GM23338 (cell line): ENCODE measurements around the gene PHYHD1. TPM values are rescaled to one million over a fixed set of nuclear protein-coding genes. Genes with fewer than 3 reads are reported as not detected.
A peak's percentile ranks its signal among the peaks of the same experiment; 100 is the strongest.

Source experiments
- ATAC-seq: fragments of 200-7000 bp; cut with Tn5 transposase; 3 replicates; pipeline ENCODE4 v1.9.1; 2020
- DNase-seq: peaks from one replicate; pipeline ENCODE4 v3.0.0-alpha.2; 2015; ENCODE audit warnings: low spot score
- H2AFZ ChIP-seq: fragments of 200-600 bp; sonication (generic); 2 replicates; pipeline ENCODE4 v1.8.0; 2016; ENCODE audit warnings: antibody characterized with exemption, mild to moderate bottlenecking, moderate library complexity
- H3F3A ChIP-seq: fragments of 200-600 bp; sonication (generic); replicated peaks from 2 replicates; pipeline ENCODE4 v1.8.0; 2017; ENCODE audit warnings: antibody characterized with exemption, mixed run types, low read depth
- H3K27ac ChIP-seq: fragments of 200-600 bp; sonication (generic); 2 replicates; pipeline ENCODE4 v1.6.1; 2016; ENCODE audit warnings: low read depth
- H3K27me3 ChIP-seq: fragments of 200-600 bp; sonication (generic); 2 replicates; pipeline ENCODE4 v1.8.0; 2016; ENCODE audit warnings: mild to moderate bottlenecking, mixed run types, moderate library complexity; ENCODE audit not compliant: insufficient read depth
- H3K36me3 ChIP-seq: fragments of 200-600 bp; sonication (generic); 2 replicates; pipeline ENCODE4 v1.8.0; 2016; ENCODE audit warnings: mild to moderate bottlenecking; ENCODE audit not compliant: insufficient read depth
- H3K4me1 ChIP-seq: fragments of 200-600 bp; sonication (generic); 2 replicates; pipeline ENCODE4 v1.8.0; 2016; ENCODE audit warnings: mild to moderate bottlenecking, moderate library complexity; ENCODE audit not compliant: insufficient read depth
- H3K4me2 ChIP-seq: fragments of 200-600 bp; sonication (generic); 2 replicates; pipeline ENCODE4 v1.7.1; 2017; ENCODE audit warnings: mixed run types
- H3K4me3 ChIP-seq: fragments of 200-600 bp; sonication (generic); 2 replicates; pipeline ENCODE4 v1.6.1; 2016; ENCODE audit warnings: mixed run types
- H3K79me2 ChIP-seq: fragments of 200-600 bp; sonication (generic); replicated peaks from 2 replicates; pipeline ENCODE4 v1.8.0; 2017; ENCODE audit warnings: mild to moderate bottlenecking; ENCODE audit not compliant: insufficient read depth
- H3K9me2 ChIP-seq: fragments of 200-600 bp; sonication (generic); 2 replicates; pipeline ENCODE4 v1.8.0; 2017; ENCODE audit not compliant: insufficient read depth
- H4K20me1 ChIP-seq: fragments of 200-600 bp; sonication (generic); replicated peaks from 2 replicates; pipeline ENCODE4 v1.8.0; 2017; ENCODE audit warnings: mild to moderate bottlenecking; ENCODE audit not compliant: insufficient read depth
- H3K27ac Mint-ChIP-seq: 2 replicates; pipeline ENCODE4 v1.8.0; 2020; ENCODE audit warnings: inconsistent platforms, mild to moderate bottlenecking, moderate library complexity, mixed read lengths
- H3K27me3 Mint-ChIP-seq: 3 replicates; pipeline ENCODE4 v1.8.0; 2022; ENCODE audit warnings: low read depth, mild to moderate bottlenecking, moderate library complexity, mixed read lengths, inconsistent platforms; ENCODE audit not compliant: insufficient read depth, poor library complexity
- H3K36me3 Mint-ChIP-seq: 3 replicates; pipeline ENCODE4 v1.8.0; 2021; ENCODE audit warnings: low read depth, mild to moderate bottlenecking, inconsistent platforms, moderate library complexity, mixed read lengths
- H3K4me1 Mint-ChIP-seq: 3 replicates; pipeline ENCODE4 v1.8.0; 2020; ENCODE audit warnings: mild to moderate bottlenecking, inconsistent platforms, mixed read lengths
- H3K4me3 Mint-ChIP-seq: 3 replicates; pipeline ENCODE4 v1.8.0; 2021; ENCODE audit warnings: moderate library complexity, mild to moderate bottlenecking, inconsistent platforms, mixed read lengths
- H3K9me3 Mint-ChIP-seq: 3 replicates; pipeline ENCODE4 v1.8.0; 2020; ENCODE audit warnings: moderate library complexity, mild to moderate bottlenecking, inconsistent platforms, mixed read lengths
- CREB1 ChIP-seq: fragments of 250-450 bp; sonication (Bioruptor Pico); IDR thresholded peaks from 2 replicates; pipeline ENCODE4 v1.5.0; 2020; ENCODE audit warnings: low read depth, mild to moderate bottlenecking, moderate library complexity
- EZH2phosphoT487 ChIP-seq: fragments of 200-600 bp; sonication (generic); IDR thresholded peaks from one replicate; pipeline ENCODE4 v1.8.1; 2018; ENCODE audit warnings: antibody characterized with exemption; ENCODE audit not compliant: unreplicated experiment
- JUNB ChIP-seq: IDR thresholded peaks from one replicate; pipeline ENCODE4 v1.6.1; 2016; ENCODE audit warnings: antibody characterized with exemption; ENCODE audit not compliant: unreplicated experiment
- NANOG ChIP-seq: IDR thresholded peaks from 2 replicates; pipeline ENCODE4 v1.6.1; 2016; ENCODE audit warnings: antibody characterized with exemption, borderline replicate concordance
- POLR2AphosphoS5 ChIP-seq: IDR thresholded peaks from 2 replicates; pipeline ENCODE4 v1.6.1; 2016; ENCODE audit warnings: antibody characterized with exemption, low read depth
- STAT1 ChIP-seq: IDR thresholded peaks from one replicate; pipeline ENCODE4 v1.6.1; 2016; ENCODE audit warnings: antibody characterized with exemption; ENCODE audit not compliant: unreplicated experiment
- ZNF114 ChIP-seq: fragments of 250-450 bp; sonication (Bioruptor Pico); IDR thresholded peaks from 2 replicates; pipeline ENCODE4 v1.5.0; 2020; ENCODE audit warnings: mild to moderate bottlenecking, moderate library complexity
- ZNF331 ChIP-seq: fragments of 250-450 bp; sonication (Bioruptor Pico); IDR thresholded peaks from 2 replicates; pipeline ENCODE4 v1.5.0; 2020; ENCODE audit warnings: low read depth, mild to moderate bottlenecking, moderate library complexity
- ZNF462 ChIP-seq: fragments of 250-450 bp; sonication (Bioruptor Pico); IDR thresholded peaks from 2 replicates; pipeline ENCODE4 v1.5.0; 2020; ENCODE audit warnings: mild to moderate bottlenecking, moderate library complexity
- polyA plus RNA-seq: library from polyadenylated mRNA; unstranded; fragments of >200 nt; fragmentation: Nextera tagmentation; extraction: Ambion mirVana; gene quantifications from 2 replicates; pipeline ENCODE4 v1.2.1, GENCODE V29; 2016
- total RNA-seq: library from RNA; depleted of rRNA; stranded (reverse); fragments of >200 nt; shearing (Covaris generic); gene quantifications from 2 replicates; pipeline ENCODE4 v1.2.3, GENCODE V29; 2014

Gene PHYHD1
- total and polyA plus RNA-seq, 2 experiments from 2014 or later = 10.4 to 16.8 TPM

- Mint-ChIP-seq H3K27me3 (peaks cover 30% of the 10 kb centered on the region), H3K4me1 (peaks cover 64% of the 10 kb centered on the region), H3K36me3 (peaks cover 62% of the 10 kb centered on the region), H3K9me3 (no peaks in the 10 kb centered on the region), H3K27ac (peak overlapping the region; percentile 93), H3K4me3 (peak overlapping the region; percentile 37; the same call in 1 of the 3 replicates)
- peaks cover 94% of the 10 kb centered on the region for H3K79me2 ChIP-seq
- peaks cover 12% of the 10 kb centered on the region for H4K20me1 ChIP-seq
- H3K4me1 ChIP-seq = peaks cover 23% of the 10 kb centered on the region
- no peak overlapping the region for H3K4me3 ChIP-seq
- H3F3A ChIP-seq = peaks cover 36% of the 10 kb centered on the region
- H3K9me2 ChIP-seq = no peaks in the 10 kb centered on the region
- ATAC-seq = no peak
- no peaks in the 10 kb centered on the region; the same call in 1 of the 2 replicates for H3K36me3 ChIP-seq
- DNase-seq = no peak
- no peak overlapping the region for H2AFZ ChIP-seq
- TF ChIP-seq ZNF462 (CRISPR knock-in tag) (no peak), ZNF114 (CRISPR knock-in tag) (no peak), EZH2phosphoT487 (no peak), POLR2AphosphoS5 (no peak)
- no peaks in the 10 kb centered on the region for H3K27me3 ChIP-seq
- peak overlapping the region; percentile 63; the same call in 1 of the 2 replicates for H3K27ac ChIP-seq
- no peak overlapping the region for H3K4me2 ChIP-seq
These were observed 35.4 kb upstream of the PHYHD1 start for GRCh38 chr9:128885376-128885775.

GRCh38 chr9:128885798-128886197, 35.0 kb upstream of the PHYHD1 start:
- no peak overlapping the region for H3K4me3 ChIP-seq
- H3K4me1 ChIP-seq = peaks cover 23% of the 10 kb centered on the region
- peaks cover 29% of the 10 kb centered on the region for H3K27me3 Mint-ChIP-seq
- H3K27ac ChIP-seq = peak overlapping the region; percentile 45; the same call in 1 of the 2 replicates
- peaks cover 64% of the 10 kb centered on the region for H3K4me1 Mint-ChIP-seq
- peak overlapping the region; percentile 93 for H3K27ac Mint-ChIP-seq
- no peak overlapping the region for H3K4me2 ChIP-seq
- peaks cover 12% of the 10 kb centered on the region for H4K20me1 ChIP-seq
- H3K9me2 ChIP-seq = no peaks in the 10 kb centered on the region
- no peak overlapping the region for H3K4me3 Mint-ChIP-seq
- no peak for ATAC-seq
- peaks cover 36% of the 10 kb centered on the region for H3F3A ChIP-seq
- H3K27me3 ChIP-seq = no peaks in the 10 kb centered on the region
- DNase-seq = no peak
- H3K36me3 Mint-ChIP-seq = peaks cover 65% of the 10 kb centered on the region
- H3K79me2 ChIP-seq = peaks cover 94% of the 10 kb centered on the region
- no peaks in the 10 kb centered on the region; the same call in 1 of the 2 replicates for H3K36me3 ChIP-seq
- H3K9me3 Mint-ChIP-seq = no peaks in the 10 kb centered on the region
- no peak overlapping the region for H2AFZ ChIP-seq
- TF ChIP-seq JUNB = no peak
- TF ChIP-seq NANOG = no peak
- TF ChIP-seq ZNF331 (CRISPR knock-in tag) = no peak
- no peak for TF ChIP-seq STAT1
- TF ChIP-seq POLR2AphosphoS5 = no peak
- TF ChIP-seq CREB1 (CRISPR knock-in tag) = no peak
